GM15510 (cell line): ENCODE data around the gene CEP63.

Experiments
- POLR2A ChIP-seq: IDR thresholded peaks from 3 replicates; pipeline ENCODE4 v1.6.1; 2011; ENCODE audit warnings: borderline replicate concordance; ENCODE audit not compliant: insufficient read length; ENCODE audit errors: extremely low read depth

The CEP63 gene

DNA sequence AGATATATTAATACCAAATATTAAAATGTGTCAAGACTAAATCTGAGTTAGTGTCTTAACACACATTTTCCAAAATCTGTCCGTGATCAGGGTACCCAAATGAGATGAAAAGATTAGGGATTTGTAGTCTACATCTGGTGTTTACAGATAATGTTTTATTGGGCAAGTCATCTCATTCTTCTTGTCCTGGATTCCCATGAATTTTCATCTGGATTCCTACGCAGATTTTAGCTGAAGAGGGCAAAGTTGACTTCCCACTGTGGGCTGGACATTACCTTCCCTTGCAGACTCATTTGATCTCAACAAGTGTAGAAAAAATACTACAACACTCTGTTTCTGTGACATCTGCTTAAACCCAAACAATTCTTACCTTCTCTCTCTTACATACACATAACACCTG lies 79.1 kb downstream of the CEP63 start:
- TF ChIP-seq POLR2A, result no peak

DNA sequence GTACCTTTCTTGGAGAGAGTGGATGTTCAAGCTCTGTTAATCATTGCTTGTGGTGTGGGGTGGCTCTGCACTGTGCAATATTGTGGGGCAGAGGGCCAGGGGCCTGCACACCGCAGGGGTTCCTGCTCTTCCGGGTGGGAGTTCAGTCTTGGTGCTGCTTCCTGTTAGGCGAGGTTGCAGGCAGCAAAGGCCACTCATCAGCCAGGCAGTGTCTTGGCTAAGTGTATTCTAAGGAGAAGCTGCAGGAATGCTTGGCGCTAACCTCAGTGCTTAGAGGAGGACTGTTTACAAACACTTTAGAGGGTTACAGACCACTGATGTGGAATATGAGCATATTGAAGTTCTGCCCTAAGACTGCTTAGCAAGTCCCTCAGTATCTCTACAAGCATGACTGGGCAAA lies 81.7 kb downstream of the CEP63 start:
- TF ChIP-seq POLR2A, result no peak

DNA sequence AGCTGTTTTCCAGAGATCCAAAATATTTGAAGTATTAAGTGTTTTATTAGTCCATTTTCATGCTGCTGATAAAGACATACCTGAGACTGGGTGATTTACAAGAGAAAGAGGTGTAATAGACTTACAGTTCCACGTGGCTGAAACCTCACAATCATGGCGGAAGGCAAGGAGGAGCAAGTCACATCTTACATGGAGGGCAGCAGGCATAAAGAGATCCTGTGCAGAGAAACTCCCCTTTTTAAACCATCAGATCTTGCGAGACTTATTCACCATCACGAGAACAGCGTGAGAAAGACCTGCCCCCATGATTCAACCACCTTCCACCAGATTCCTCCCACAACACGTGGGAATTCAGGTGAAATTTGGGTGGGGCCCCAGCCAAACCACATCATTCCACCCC lies 82.9 kb downstream of the CEP63 start:
- no peak for TF ChIP-seq POLR2A

DNA sequence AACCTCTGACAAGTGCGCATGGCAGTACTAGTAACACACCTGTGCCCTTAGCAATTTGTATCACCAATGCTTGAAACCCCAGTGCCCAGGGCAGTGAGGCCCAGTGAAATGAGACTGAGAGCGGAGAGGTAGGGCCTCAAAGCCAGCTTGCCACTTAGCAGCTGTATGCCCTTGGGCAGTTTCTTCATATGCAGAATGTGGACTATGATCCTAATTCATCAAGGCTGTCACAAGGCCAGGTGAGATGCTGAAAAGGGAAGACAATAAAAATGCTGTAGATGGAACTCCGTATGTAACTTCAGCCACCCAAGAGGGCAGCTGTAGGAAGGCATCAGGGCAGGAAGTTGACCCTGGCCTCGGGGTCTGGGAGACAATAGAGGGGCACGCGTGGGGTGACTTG lies 90.6 kb downstream of the CEP63 start:
- no peak for TF ChIP-seq POLR2A

DNA sequence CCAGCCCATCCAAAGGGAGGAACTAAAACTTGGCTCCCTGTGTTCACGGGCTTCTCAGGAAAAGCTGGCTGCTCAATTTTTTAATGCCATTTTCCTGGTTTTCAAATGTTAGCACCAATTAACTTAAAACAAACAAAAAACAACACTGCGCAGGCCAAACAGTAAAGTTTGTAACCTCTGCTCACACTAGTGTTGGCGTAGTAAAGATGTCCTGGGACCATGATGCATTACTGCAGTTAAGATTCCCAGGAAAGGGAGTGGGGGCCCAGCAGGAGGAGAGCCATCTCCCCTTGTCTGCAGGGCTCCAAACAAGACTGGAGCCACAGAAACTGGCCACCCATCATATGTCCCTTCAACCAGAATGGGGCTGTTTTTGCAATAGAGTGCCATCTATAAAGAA lies 91.0 kb downstream of the CEP63 start:
- no peak for TF ChIP-seq POLR2A

DNA sequence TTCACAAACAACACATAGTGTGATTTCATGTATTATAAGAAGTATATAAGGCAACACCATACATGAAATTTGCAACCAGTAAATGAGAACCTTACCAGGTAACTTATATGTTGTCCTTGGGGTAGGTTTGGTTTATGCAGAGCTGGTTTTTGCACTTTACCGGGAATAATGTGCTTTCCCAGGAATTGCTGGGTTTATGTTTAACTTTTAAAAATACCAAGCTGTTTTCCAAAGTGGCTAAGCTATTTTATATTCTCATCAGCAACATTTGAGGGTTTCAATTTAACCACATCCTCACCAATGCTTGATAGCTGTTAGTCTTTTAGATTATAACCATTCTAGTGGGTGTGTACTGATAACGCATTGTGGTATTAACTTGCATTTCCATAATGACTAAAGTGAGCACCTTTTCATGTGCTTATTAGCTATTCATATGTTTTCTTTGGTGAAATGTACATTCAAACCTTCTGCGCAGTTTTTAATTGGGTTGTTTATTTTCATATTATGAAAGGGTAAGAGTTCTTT lies 93.3 kb downstream of the CEP63 start:
- TF ChIP-seq POLR2A, result no peak

DNA sequence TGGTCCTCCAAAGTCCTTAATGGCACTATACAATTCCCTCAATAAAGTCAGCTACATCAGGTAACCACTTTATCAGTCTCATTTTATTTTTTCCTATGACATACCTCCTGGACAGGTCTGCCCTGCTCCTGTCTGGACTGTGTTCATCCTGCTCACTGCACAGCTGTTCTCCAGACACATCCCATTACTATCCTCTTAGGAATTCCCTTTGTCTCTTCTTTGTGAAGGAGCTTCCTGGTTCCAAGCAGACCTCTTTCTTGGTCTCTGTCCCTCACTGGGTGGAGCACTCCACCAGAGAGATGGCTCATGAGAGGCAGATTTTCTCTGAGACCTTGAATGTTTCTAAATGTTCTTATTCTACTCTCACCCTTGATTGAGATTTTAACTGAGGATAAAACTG lies 104.9 kb downstream of the CEP63 start:
- no peak for TF ChIP-seq POLR2A

DNA sequence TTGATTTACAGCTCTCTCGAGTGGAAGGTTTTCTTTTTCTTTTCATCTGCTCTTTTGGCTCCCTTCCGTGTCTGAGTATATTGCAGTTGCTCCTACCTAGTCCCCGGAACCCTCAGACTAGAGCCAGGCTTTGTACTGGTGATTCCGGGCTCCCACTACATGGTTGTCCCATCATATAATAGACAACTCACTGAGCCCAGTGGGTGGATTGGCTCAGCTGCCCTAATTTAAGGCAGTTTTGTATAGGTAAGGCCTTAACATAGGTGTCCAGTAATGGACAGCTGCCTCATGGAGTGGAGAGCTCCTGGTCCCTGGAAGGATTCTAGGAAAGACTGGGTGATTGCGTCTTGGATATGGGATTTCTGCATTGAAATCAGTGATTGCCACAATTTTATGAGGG lies 106.9 kb downstream of the CEP63 start:
- TF ChIP-seq POLR2A, result no peak

DNA sequence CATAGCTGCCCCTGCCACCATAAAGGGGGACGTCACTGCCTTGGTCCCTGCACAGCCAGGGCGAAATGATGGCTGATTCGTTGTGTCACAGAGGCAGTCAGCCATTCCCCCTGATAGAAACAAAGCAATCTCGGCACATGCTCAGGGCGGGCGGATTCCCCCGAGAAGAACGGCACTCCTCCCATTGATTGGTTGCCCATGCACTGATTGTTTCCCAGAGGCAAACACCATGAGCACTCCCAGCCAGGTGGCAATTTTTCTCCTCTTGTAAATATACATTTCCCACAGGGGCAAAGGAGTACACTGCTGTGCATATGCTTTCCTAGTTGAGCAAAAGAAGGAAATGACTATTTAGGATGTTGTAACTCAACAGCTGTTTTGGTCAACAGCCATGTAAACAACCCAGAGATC lies 108.5 kb downstream of the CEP63 start:
- TF ChIP-seq POLR2A, result no peak

DNA sequence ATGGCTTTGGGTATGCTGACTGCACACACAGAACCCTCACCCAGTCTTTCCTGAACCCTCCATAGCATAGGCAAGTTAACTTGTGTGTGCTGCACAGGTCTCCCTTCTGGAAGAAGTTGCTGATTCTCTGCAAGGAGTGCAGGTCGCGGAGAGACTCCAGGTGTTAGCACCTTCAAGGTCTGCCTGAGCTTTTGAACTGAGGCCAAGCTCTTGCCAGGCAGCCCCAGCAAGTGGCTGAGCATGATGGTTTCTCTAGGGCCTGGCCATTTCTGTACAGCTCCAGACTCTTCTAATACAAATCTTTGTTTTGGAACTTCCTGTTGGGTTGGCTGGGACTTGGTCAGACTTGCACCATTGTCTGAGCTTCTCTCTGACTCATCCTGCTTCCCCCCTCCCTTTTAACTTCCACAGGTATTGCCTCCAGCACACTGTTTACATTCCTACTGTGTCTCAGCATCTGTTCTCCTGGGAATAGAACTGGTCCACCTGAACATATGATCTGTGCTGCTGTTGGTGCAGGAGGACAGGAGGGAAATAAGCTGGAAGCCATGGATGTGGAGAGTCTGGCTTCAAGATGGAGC lies 111.6 kb downstream of the CEP63 start:
- TF ChIP-seq POLR2A, result no peak

DNA sequence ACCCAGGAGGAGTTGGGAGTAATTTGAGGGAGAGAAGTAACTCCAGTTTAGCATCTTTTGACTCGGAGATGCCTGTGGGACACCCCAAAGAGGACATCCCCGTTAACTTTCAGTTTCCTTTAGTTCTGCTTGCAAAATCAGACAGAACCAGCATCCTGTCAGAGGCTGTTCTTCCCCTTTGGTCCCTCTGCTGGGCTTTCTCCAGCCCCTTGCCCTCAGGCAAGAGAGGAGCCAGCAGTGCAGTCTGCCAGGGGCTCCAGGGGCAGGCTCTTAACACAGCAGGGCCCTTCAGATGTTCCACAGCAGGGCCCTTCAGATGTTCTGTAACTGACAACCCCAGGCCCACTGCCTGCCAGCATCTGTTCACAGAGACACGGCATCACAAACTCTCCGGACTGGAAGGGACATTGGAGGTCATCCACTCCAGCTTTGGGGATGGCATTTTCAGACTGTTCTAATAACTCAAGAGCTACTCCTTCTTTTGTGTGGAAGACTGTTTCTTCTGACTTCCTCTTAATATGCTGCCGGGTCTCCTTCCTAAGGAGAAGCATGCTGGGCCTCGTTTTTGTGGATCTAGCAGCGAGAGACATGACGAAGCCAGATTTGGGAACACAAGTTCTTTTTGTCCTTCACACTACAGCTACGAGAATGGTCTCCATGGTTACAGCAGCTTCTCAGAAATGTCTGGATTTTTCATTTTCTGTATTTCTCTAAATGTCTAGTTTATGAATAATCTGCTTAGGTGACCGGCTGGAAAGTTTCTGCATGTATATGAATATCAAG lies 113.1 kb downstream of the CEP63 start:
- TF ChIP-seq POLR2A, result no peak

DNA sequence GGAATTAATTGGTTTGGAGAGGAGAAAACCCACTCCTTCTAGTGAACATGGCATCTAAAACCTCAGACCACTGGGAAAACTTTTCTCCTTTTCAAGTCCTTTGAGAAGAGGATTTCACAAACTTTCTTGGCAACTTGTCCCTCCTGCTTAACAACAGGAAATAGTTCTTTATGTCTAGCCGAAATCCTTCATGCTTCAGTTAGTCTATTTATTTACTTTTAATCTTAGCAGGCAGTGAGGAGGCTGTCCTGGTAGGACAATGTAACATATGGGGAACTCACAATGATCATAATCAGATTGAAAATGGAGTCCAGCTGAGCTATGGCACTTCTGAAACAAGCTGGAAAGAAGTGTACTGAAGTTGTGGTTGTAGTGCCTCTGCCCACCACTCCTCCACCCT lies 114.3 kb downstream of the CEP63 start:
- TF ChIP-seq POLR2A, result no peak

DNA sequence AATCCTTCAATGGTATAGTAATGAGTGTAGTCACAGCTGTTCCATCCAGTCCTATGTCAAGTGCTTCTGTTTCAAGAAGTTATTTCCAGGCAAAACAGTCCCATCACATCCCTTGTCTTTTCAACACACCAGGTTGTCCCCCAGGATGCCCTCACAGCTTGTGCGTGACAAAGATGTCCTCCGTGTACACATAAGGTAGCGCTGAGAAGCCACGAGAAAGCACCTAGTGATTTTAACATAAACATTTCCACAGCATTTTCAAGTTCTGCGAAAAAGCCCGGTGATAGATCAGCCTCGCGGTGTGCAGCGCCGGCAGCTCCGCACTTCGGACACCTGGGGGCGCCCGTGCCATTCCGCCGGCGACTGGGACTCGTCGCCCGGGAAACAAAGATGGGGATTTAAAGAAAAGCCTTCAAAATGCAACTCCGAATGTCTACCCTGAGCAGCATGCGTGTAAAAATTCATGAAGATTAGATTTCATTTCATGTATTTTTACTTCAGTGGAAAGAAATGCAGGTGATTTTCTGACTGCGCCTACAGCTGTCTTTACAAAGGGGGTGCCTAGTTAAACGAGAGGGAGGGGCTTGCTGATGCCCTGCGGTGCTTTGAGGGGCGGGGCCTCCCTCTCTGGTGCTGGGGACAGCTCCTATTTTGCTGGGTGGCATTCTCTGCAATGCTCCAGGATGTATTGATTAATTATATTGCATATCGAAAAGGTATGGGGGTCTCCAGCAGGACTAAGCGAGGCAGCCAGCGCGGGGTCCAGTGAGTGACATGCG lies 115.0 kb downstream of the CEP63 start:
- TF ChIP-seq POLR2A, result no peak

DNA sequence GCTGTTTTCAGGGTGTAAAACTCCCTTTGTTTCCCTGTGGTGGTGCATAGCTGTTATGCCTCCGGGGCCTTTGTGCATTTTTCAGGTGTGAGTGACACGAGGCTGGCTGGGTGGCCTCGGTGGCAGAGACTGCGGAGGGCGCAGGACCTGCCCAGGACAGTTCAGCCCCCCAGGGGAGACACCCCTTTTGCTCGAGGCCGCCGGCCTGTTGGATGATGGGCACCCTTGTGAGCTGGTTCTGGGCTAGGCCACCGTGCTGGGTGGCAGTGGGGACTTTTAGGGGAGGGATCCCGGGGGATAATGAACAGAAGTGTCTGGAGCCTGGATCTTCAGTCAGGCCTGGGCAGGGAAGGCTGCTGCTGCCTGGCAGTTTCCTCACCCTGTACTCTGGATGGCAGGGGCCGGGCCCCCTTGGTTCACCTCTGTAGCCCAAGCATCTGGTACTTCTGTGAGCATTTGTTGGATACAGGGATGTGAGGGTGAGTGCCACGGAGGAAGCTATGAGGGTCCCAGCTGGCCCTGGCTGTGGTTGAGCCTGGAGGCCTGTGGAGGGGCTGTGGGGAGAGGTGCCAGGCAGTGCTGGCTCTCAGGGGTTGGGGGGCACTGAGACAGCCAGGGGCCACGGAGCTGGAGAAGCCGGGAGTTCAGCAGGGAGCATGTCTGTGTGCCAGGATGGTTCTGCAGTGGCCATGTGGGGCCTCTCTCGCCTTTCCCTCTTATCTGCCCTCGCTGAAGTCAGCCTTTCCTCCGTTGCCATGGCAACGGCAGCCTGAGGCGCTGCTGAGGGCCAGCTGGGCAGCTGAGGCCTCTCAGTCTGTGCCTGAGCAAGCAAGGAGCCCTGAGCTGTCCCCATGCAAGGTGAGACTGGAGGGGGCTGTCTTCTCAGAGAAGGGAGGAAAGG lies 115.9 kb downstream of the CEP63 start:
- TF ChIP-seq POLR2A, result no peak
